HG02642 (cell line): ENCODE measurements around the gene FGF12.
A peak's percentile ranks its signal among the peaks of the same experiment; 100 is the strongest.

ENCODE experiments used
- ATAC-seq: cut with Tn5 transposase; IDR thresholded peaks from one replicate; pipeline ENCODE4 v1.9.1; 2021; ENCODE audit warnings: mild to moderate bottlenecking; ENCODE audit not compliant: unreplicated experiment, poor library complexity

The FGF12 gene

GRCh38 chr3:192434186-192434585 lies 293.2 kb downstream of the FGF12 start:
- no peak for ATAC-seq

- ATAC-seq = no peak
Measured at GRCh38 chr3:192433704-192434103, 293.6 kb downstream of the FGF12 start.

GRCh38 chr3:192422997-192423342 lies 304.4 kb downstream of the FGF12 start:
- no peak for ATAC-seq

GRCh38 chr3:192422321-192422996 lies 304.9 kb downstream of the FGF12 start:
- ATAC-seq = no peak

GRCh38 chr3:192419312-192419711 lies 308.0 kb downstream of the FGF12 start:
- no peak for ATAC-seq

- no peak for ATAC-seq
Measured at GRCh38 chr3:192417559-192418055, 309.7 kb downstream of the FGF12 start.

GRCh38 chr3:192417017-192417416 lies 310.3 kb downstream of the FGF12 start:
- ATAC-seq = no peak

- ATAC-seq = no peak
Measured at GRCh38 chr3:192413461-192413860, 313.9 kb downstream of the FGF12 start.

GRCh38 chr3:192410684-192410960 lies 316.7 kb downstream of the FGF12 start:
- ATAC-seq = no peak

GRCh38 chr3:192409838-192410683 lies 317.3 kb downstream of the FGF12 start:
- peak; percentile 23 for ATAC-seq

GRCh38 chr3:192409201-192409837 lies 318.0 kb downstream of the FGF12 start:
- peak; percentile 58 for ATAC-seq

- ATAC-seq = no peak
Measured at GRCh38 chr3:192408647-192409200, 318.6 kb downstream of the FGF12 start.

GRCh38 chr3:192408007-192408646 lies 319.2 kb downstream of the FGF12 start:
- no peak for ATAC-seq

GRCh38 chr3:192399767-192400166 lies 327.6 kb downstream of the FGF12 start:
- ATAC-seq = no peak

- ATAC-seq = no peak
Measured at GRCh38 chr3:192397012-192397411, 330.3 kb downstream of the FGF12 start.

GRCh38 chr3:192395506-192395905 lies 331.8 kb downstream of the FGF12 start:
- no peak for ATAC-seq

- ATAC-seq = no peak
Measured at GRCh38 chr3:192392986-192393385, 334.4 kb downstream of the FGF12 start.

GRCh38 chr3:192382861-192383260 lies 344.5 kb downstream of the FGF12 start:
- ATAC-seq = no peak

- no peak for ATAC-seq
Measured at GRCh38 chr3:192373586-192373985, 353.8 kb downstream of the FGF12 start.

GRCh38 chr3:192373032-192373431 lies 354.3 kb downstream of the FGF12 start:
- no peak for ATAC-seq

GRCh38 chr3:192372616-192373015 lies 354.7 kb downstream of the FGF12 start:
- no peak for ATAC-seq
